Psoas muscle (tissue), 8 donors: ENCODE measurements around the gene MAST3. TPM values are rescaled to one million over a fixed set of nuclear protein-coding genes. Genes with fewer than 3 reads are reported as not detected.
A peak's percentile ranks its signal among the peaks of the same experiment; 100 is the strongest.

Source experiments
- ATAC-seq, 4 donors: fragments of 200-7000 bp; cut with Tn5 transposase; one replicate each; pipeline ENCODE4 v1.9.1; 2020; ENCODE audit warnings: moderate library complexity in 3 of 4, mild to moderate bottlenecking in 2 of 4
- DNase-seq, 2 donors: peaks; one replicate each; pipeline ENCODE4 v3.0.0-alpha.2; 2020
- H3K27ac ChIP-seq: fragments of 200-600 bp; one replicate; pipeline ENCODE4 v1.8.0; 2022
- H3K27me3 ChIP-seq, 3 donors: fragments of 200-600 bp in 1 of 3; one replicate each; pipeline versions ENCODE4 v1.6.1 to v1.8.0; 2013 to 2022; ENCODE audit warnings: low read length in 2 of 3, mild to moderate bottlenecking in 2 of 3, moderate library complexity in 1 of 3; ENCODE audit not compliant: insufficient read depth in 3 of 3
- H3K36me3 ChIP-seq, 2 donors: fragments of 200-600 bp in 1 of 2; one replicate each; pipeline versions ENCODE4 v1.6.1 to v1.8.0; 2013 to 2022; ENCODE audit warnings: low read depth in 1 of 2, mild to moderate bottlenecking in 1 of 2, moderate library complexity in 1 of 2; ENCODE audit not compliant: insufficient read depth in 1 of 2
- H3K4me1 ChIP-seq: fragments of 200-600 bp; one replicate; pipeline ENCODE4 v1.8.0; 2022
- H3K4me3 ChIP-seq: fragments of 200-600 bp; one replicate; pipeline ENCODE4 v1.8.0; 2022; ENCODE audit warnings: mild to moderate bottlenecking
- H3K9me3 ChIP-seq: fragments of 200-600 bp; one replicate; pipeline ENCODE4 v1.8.0; 2022
- WGBS, 3 donors: extraction: QIAGEN DNeasy Blood & Tissue Kit; methylation state at CpG; one replicate each; pipeline versions ENCODE4 v1.1.6 to v1.1.7; 2013; 5-methylcytosine and 5-hydroxymethylcytosine counted together
- intact Hi-C, 2 donors: fragments of 100-400 bp; cut with DNase I; formaldehyde crosslinking; loops; one replicate each; pipeline versions ENCODE4 v1.11.0 to v1.14.2; 2022
- polyA plus RNA-seq, 3 donors: library from polyadenylated mRNA; stranded (reverse); fragments of 200-250 nt; gene quantifications; one replicate each; pipeline ENCODE4 v1.2.3, GENCODE V29; 2013
- total RNA-seq, 4 donors: library from RNA; stranded (reverse); fragmentation: NEBNext Ultra II Directional in 2 of 4; extraction: Animal tissue kit (Norgen Biotek cat#: 25700) in 2 of 4; gene quantifications; one replicate each; pipeline versions ENCODE4 v1.2.1 to v1.2.4, GENCODE V29; 2021 to 2023
- TF ChIP-seq, protein P1 (sequence below): fragments of 200-600 bp; IDR thresholded peaks from one replicate; pipeline ENCODE4 v1.8.0; 2022; ENCODE audit warnings: antibody characterized with exemption
- donor health status: healthy with polysubstance abuse.
- donor health status: DM: no; HTN: no; CAD: no; lungs with moderate emphysema.
- donor health status: Bipolar disorder and iron deficiency.
- donor health status: healthy.
- donor health status: DM: yes; HTN: yes; CAD: no.
- donor health status: DM: no; HTN: no; CAD: no.
- donor health status: DM: no; HTN: no; CAD: no.
- donor health status: DM: yes; HTN: yes; CAD: no.

The MAST3 gene
- total and polyA plus RNA-seq, 7 donors = 0.34 to 5.1 (median 2.5) TPM

GRCh38 chr19:18089726-18090125, 7.9 kb upstream of the MAST3 start:
- DNase-seq (no peak), ATAC-seq (no peak)
- intact Hi-C loops = no loop called here
- H3K36me3 ChIP-seq = no peaks in the 10 kb centered on the region
- H3K27me3 ChIP-seq = peaks cover 0 to 11% (median 0%) of the 10 kb centered on the region in 3 donors
- H3K4me3 ChIP-seq = no peak overlapping the region
- TF ChIP-seq, protein P1, sequence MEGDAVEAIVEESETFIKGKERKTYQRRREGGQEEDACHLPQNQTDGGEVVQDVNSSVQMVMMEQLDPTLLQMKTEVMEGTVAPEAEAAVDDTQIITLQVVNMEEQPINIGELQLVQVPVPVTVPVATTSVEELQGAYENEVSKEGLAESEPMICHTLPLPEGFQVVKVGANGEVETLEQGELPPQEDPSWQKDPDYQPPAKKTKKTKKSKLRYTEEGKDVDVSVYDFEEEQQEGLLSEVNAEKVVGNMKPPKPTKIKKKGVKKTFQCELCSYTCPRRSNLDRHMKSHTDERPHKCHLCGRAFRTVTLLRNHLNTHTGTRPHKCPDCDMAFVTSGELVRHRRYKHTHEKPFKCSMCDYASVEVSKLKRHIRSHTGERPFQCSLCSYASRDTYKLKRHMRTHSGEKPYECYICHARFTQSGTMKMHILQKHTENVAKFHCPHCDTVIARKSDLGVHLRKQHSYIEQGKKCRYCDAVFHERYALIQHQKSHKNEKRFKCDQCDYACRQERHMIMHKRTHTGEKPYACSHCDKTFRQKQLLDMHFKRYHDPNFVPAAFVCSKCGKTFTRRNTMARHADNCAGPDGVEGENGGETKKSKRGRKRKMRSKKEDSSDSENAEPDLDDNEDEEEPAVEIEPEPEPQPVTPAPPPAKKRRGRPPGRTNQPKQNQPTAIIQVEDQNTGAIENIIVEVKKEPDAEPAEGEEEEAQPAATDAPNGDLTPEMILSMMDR = no peak
- WGBS, 3 donors = 71 to 79% (median 72%) methylated on average over 5 of the region's 5 CpGs
- no peaks in the 10 kb centered on the region for H3K4me1 ChIP-seq
- no peaks in the 10 kb centered on the region for H3K9me3 ChIP-seq
- no peak overlapping the region for H3K27ac ChIP-seq

GRCh38 chr19:18090545-18091216, 6.9 kb upstream of the MAST3 start:
- 55 to 64% (median 57%) methylated on average over 12 of the region's 12 CpGs for WGBS, 3 donors
- H3K9me3 ChIP-seq = no peaks in the 10 kb centered on the region
- ATAC-seq (no peak), DNase-seq (no peak)
- H3K36me3 ChIP-seq = no peaks in the 10 kb centered on the region
- peaks cover 0 to 11% (median 0%) of the 10 kb centered on the region in 3 donors for H3K27me3 ChIP-seq
- no peak overlapping the region for H3K4me3 ChIP-seq
- TF ChIP-seq, protein P1 = no peak
- no peaks in the 10 kb centered on the region for H3K4me1 ChIP-seq
- H3K27ac ChIP-seq = no peak overlapping the region
- intact Hi-C loops = no loop called here

DNA sequence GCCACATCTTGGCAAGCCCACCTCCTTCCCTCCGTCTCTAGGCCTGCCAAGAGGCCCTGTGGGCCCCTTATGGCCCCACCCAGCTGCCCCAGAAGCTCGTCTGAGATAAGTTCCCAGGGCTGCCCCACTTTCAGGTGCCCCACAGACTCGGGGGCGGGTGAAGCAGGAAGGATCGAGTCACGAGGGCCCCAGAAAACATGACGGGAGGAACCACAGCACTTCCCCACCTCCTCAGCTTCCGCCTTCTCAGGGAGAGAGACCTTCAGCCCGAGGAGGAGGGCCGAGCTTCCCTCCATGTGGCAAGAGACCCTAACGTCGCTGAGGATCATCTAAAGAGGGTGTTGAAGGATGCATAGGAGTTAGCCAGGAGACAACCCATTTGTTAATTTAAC, 6.4 kb upstream of the MAST3 start:
- DNase-seq (peak; percentile 43 to 69), ATAC-seq (peak in 3 of 4 donors; percentile 36 to 40 (median 36))
- H3K4me1 ChIP-seq = no peaks in the 10 kb centered on the region
- H3K36me3 ChIP-seq = no peaks in the 10 kb centered on the region
- H3K27ac ChIP-seq = no peak overlapping the region
- peaks cover 0 to 11% (median 0%) of the 10 kb centered on the region in 3 donors for H3K27me3 ChIP-seq
- TF ChIP-seq, protein P1 = no peak
- H3K4me3 ChIP-seq = no peak overlapping the region
- intact Hi-C loops = no loop called here
- 48 to 54% (median 51%) methylated on average over 12 of the region's 12 CpGs for WGBS, 3 donors
- no peaks in the 10 kb centered on the region for H3K9me3 ChIP-seq

- ATAC-seq = no peak
- no peaks in the 10 kb centered on the region for H3K36me3 ChIP-seq
- TF ChIP-seq, protein P1 = no peak
- 63 to 66% (median 65%) methylated on average over 6 of the region's 6 CpGs for WGBS, 3 donors
- DNase-seq = no peak
- H3K27ac ChIP-seq = no peak overlapping the region
- H3K4me3 ChIP-seq = no peak overlapping the region
- no peaks in the 10 kb centered on the region for H3K4me1 ChIP-seq
- H3K9me3 ChIP-seq = no peaks in the 10 kb centered on the region
- intact Hi-C loops = no loop called here
- peaks cover 0 to 27% (median 2%) of the 10 kb centered on the region in 3 donors for H3K27me3 ChIP-seq
Observed at GRCh38 chr19:18093439-18094161, 4.0 kb upstream of the MAST3 start.
